ENCODE data around the gene ANKRD40. TPM values are rescaled to one million over a fixed set of nuclear protein-coding genes. Genes with fewer than 3 reads are reported as not detected.

The ANKRD40 gene
- polyA plus RNA-seq, 2 donors, result 7.2 to 7.5 TPM

GRCh38 chr17:50688245-50688644 lies 19.5 kb downstream of the ANKRD40 start:
- no peak overlapping the region for H3K4me3 ChIP-seq (ENCODE audit: low read depth in 1 of 2, low read length in 2 of 2)
- H3K27me3 ChIP-seq (ENCODE audit: control insufficient read depth in 1 of 2, insufficient read depth in 2 of 2, low read length in 2 of 2), result no peaks in the 10 kb centered on the region
- peaks cover 0 to 1% of the 10 kb centered on the region in 2 donors for H3K36me3 ChIP-seq (ENCODE audit: control insufficient read depth in 2 of 2, insufficient read depth in 2 of 2, low read length in 1 of 2)
- WGBS, 2 donors, result 95 to 97% methylated on average over 3 of the region's 3 CpGs
- H3K27ac ChIP-seq (ENCODE audit: low read depth in 2 of 2, low read length in 1 of 2), result no peak overlapping the region
- H3K4me1 ChIP-seq (ENCODE audit: control insufficient read depth in 2 of 2, insufficient read depth in 2 of 2, low read length in 1 of 2), result peaks cover 2 to 26% of the 10 kb centered on the region in 2 donors
- H3K9me3 ChIP-seq (ENCODE audit: control insufficient read depth in 2 of 2, insufficient read depth in 1 of 2, low read depth in 1 of 2, low read length in 1 of 2), result no peaks in the 10 kb centered on the region

- WGBS, 2 donors, result 75 to 88% methylated on average over 16 of the region's 16 CpGs
- H3K9me3 ChIP-seq (ENCODE audit: control insufficient read depth in 2 of 2, insufficient read depth in 1 of 2, low read depth in 1 of 2, low read length in 1 of 2), result no peaks in the 10 kb centered on the region
- H3K4me3 ChIP-seq (ENCODE audit: low read depth in 1 of 2, low read length in 2 of 2), result no peak overlapping the region
- no peaks in the 10 kb centered on the region for H3K27me3 ChIP-seq (ENCODE audit: control insufficient read depth in 1 of 2, insufficient read depth in 2 of 2, low read length in 2 of 2)
- H3K4me1 ChIP-seq (ENCODE audit: control insufficient read depth in 2 of 2, insufficient read depth in 2 of 2, low read length in 1 of 2), result peaks cover 2 to 26% of the 10 kb centered on the region in 2 donors
- H3K27ac ChIP-seq (ENCODE audit: low read depth in 2 of 2, low read length in 1 of 2), result peak overlapping the region; percentile 79 to 80
- H3K36me3 ChIP-seq (ENCODE audit: control insufficient read depth in 2 of 2, insufficient read depth in 2 of 2, low read length in 1 of 2), result peaks cover 0 to 1% of the 10 kb centered on the region in 2 donors
These were observed 20.3 kb downstream of the ANKRD40 start for GRCh38 chr17:50687200-50688066.

GRCh38 chr17:50686494-50687199 lies 21.1 kb downstream of the ANKRD40 start:
- Histone ChIP-seq H3K36me3 (ENCODE audit: control insufficient read depth in 2 of 2, insufficient read depth in 2 of 2, low read length in 1 of 2) (peaks cover 0 to 1% of the 10 kb centered on the region in 2 donors), H3K27me3 (ENCODE audit: control insufficient read depth in 1 of 2, insufficient read depth in 2 of 2, low read length in 2 of 2) (no peaks in the 10 kb centered on the region), H3K27ac (ENCODE audit: low read depth in 2 of 2, low read length in 1 of 2) (peak overlapping the region; percentile 79 to 80), H3K4me1 (ENCODE audit: control insufficient read depth in 2 of 2, insufficient read depth in 2 of 2, low read length in 1 of 2) (peaks cover under 1 to 26% of the 10 kb centered on the region in 2 donors), H3K9me3 (ENCODE audit: control insufficient read depth in 2 of 2, insufficient read depth in 1 of 2, low read depth in 1 of 2, low read length in 1 of 2) (no peaks in the 10 kb centered on the region), H3K4me3 (ENCODE audit: low read depth in 1 of 2, low read length in 2 of 2) (no peak overlapping the region)
- 30 to 31% methylated on average over 14 of the region's 14 CpGs for WGBS, 2 donors

- peaks cover 0 to 25% of the 10 kb centered on the region in 2 donors for H3K4me1 ChIP-seq (ENCODE audit: control insufficient read depth in 2 of 2, insufficient read depth in 2 of 2, low read length in 1 of 2)
- WGBS, 2 donors, result 62 to 67% methylated on average over 17 of the region's 17 CpGs
- peak overlapping the region; percentile 79 to 80 for H3K27ac ChIP-seq (ENCODE audit: low read depth in 2 of 2, low read length in 1 of 2)
- no peaks in the 10 kb centered on the region for H3K9me3 ChIP-seq (ENCODE audit: control insufficient read depth in 2 of 2, insufficient read depth in 1 of 2, low read depth in 1 of 2, low read length in 1 of 2)
- no peaks in the 10 kb centered on the region for H3K27me3 ChIP-seq (ENCODE audit: control insufficient read depth in 1 of 2, insufficient read depth in 2 of 2, low read length in 2 of 2)
- H3K36me3 ChIP-seq (ENCODE audit: control insufficient read depth in 2 of 2, insufficient read depth in 2 of 2, low read length in 1 of 2), result peaks cover 0 to 1% of the 10 kb centered on the region in 2 donors
- no peak overlapping the region for H3K4me3 ChIP-seq (ENCODE audit: low read depth in 1 of 2, low read length in 2 of 2)
These were observed 21.8 kb downstream of the ANKRD40 start for GRCh38 chr17:50685691-50686493.

GRCh38 chr17:50685334-50685665 lies 22.4 kb downstream of the ANKRD40 start:
- WGBS, 2 donors, result 86 to 91% methylated on average over 1 of the region's 1 CpG
- Histone ChIP-seq H3K4me1 (ENCODE audit: control insufficient read depth in 2 of 2, insufficient read depth in 2 of 2, low read length in 1 of 2) (peaks cover 0 to 19% of the 10 kb centered on the region in 2 donors), H3K4me3 (ENCODE audit: low read depth in 1 of 2, low read length in 2 of 2) (no peak overlapping the region), H3K27ac (ENCODE audit: low read depth in 2 of 2, low read length in 1 of 2) (no peak overlapping the region), H3K27me3 (ENCODE audit: control insufficient read depth in 1 of 2, insufficient read depth in 2 of 2, low read length in 2 of 2) (no peaks in the 10 kb centered on the region), H3K36me3 (ENCODE audit: control insufficient read depth in 2 of 2, insufficient read depth in 2 of 2, low read length in 1 of 2) (no peaks in the 10 kb centered on the region), H3K9me3 (ENCODE audit: control insufficient read depth in 2 of 2, insufficient read depth in 1 of 2, low read depth in 1 of 2, low read length in 1 of 2) (no peaks in the 10 kb centered on the region)

- Histone ChIP-seq H3K9me3 (ENCODE audit: control insufficient read depth in 2 of 2, insufficient read depth in 1 of 2, low read depth in 1 of 2, low read length in 1 of 2) (no peaks in the 10 kb centered on the region), H3K27ac (ENCODE audit: low read depth in 2 of 2, low read length in 1 of 2) (no peak overlapping the region), H3K4me3 (ENCODE audit: low read depth in 1 of 2, low read length in 2 of 2) (no peak overlapping the region), H3K27me3 (ENCODE audit: control insufficient read depth in 1 of 2, insufficient read depth in 2 of 2, low read length in 2 of 2) (no peaks in the 10 kb centered on the region), H3K4me1 (ENCODE audit: control insufficient read depth in 2 of 2, insufficient read depth in 2 of 2, low read length in 1 of 2) (peaks cover 0 to 14% of the 10 kb centered on the region in 2 donors), H3K36me3 (ENCODE audit: control insufficient read depth in 2 of 2, insufficient read depth in 2 of 2, low read length in 1 of 2) (no peaks in the 10 kb centered on the region)
- WGBS, 2 donors, result 71 to 83% methylated on average over 15 of the region's 15 CpGs
These were observed 22.9 kb downstream of the ANKRD40 start for GRCh38 chr17:50684612-50685333.

GRCh38 chr17:50684288-50684611 lies 23.5 kb downstream of the ANKRD40 start:
- Histone ChIP-seq H3K27me3 (ENCODE audit: control insufficient read depth in 1 of 2, insufficient read depth in 2 of 2, low read length in 2 of 2) (no peaks in the 10 kb centered on the region), H3K27ac (ENCODE audit: low read depth in 2 of 2, low read length in 1 of 2) (no peak overlapping the region), H3K9me3 (ENCODE audit: control insufficient read depth in 2 of 2, insufficient read depth in 1 of 2, low read depth in 1 of 2, low read length in 1 of 2) (no peaks in the 10 kb centered on the region), H3K36me3 (ENCODE audit: control insufficient read depth in 2 of 2, insufficient read depth in 2 of 2, low read length in 1 of 2) (no peaks in the 10 kb centered on the region), H3K4me1 (ENCODE audit: control insufficient read depth in 2 of 2, insufficient read depth in 2 of 2, low read length in 1 of 2) (peaks cover 0 to 9% of the 10 kb centered on the region in 2 donors), H3K4me3 (ENCODE audit: low read depth in 1 of 2, low read length in 2 of 2) (no peak overlapping the region)
- 88 to 89% methylated on average over 5 of the region's 5 CpGs for WGBS, 2 donors

GRCh38 chr17:50683434-50684287 lies 24.1 kb downstream of the ANKRD40 start:
- Histone ChIP-seq H3K9me3 (ENCODE audit: control insufficient read depth in 2 of 2, insufficient read depth in 1 of 2, low read depth in 1 of 2, low read length in 1 of 2) (no peaks in the 10 kb centered on the region), H3K4me3 (ENCODE audit: low read depth in 1 of 2, low read length in 2 of 2) (no peak overlapping the region), H3K36me3 (ENCODE audit: control insufficient read depth in 2 of 2, insufficient read depth in 2 of 2, low read length in 1 of 2) (no peaks in the 10 kb centered on the region), H3K4me1 (ENCODE audit: control insufficient read depth in 2 of 2, insufficient read depth in 2 of 2, low read length in 1 of 2) (peaks cover 0 to 9% of the 10 kb centered on the region in 2 donors), H3K27me3 (ENCODE audit: control insufficient read depth in 1 of 2, insufficient read depth in 2 of 2, low read length in 2 of 2) (no peaks in the 10 kb centered on the region), H3K27ac (ENCODE audit: low read depth in 2 of 2, low read length in 1 of 2) (no peak overlapping the region)
- WGBS, 2 donors, result 90 to 91% methylated on average over 27 to 28 of the region's 28 CpGs

Data from esophagus (tissue), 2 donors.